Transverse colon (tissue), 4 donors: ENCODE data around the gene MIDN. TPM values are rescaled to one million over a fixed set of nuclear protein-coding genes. Genes with fewer than 3 reads are reported as not detected.
A peak's percentile ranks its signal among the peaks of the same experiment; 100 is the strongest.

ENCODE experiments used
- DNase-seq: peaks from one replicate; pipeline ENCODE4 v3.0.0-alpha.2; 2019
- H3K27ac ChIP-seq, 4 donors: fragments of 200-600 bp; sonication (generic); 2 replicates each; pipeline ENCODE4 v1.5.1; 2016 to 2018; ENCODE audit warnings: inconsistent platforms in 4 of 4
- H3K27me3 ChIP-seq: fragments of 200-600 bp; sonication (generic); 2 replicates; pipeline ENCODE4 v1.5.1; 2017; ENCODE audit warnings: inconsistent platforms
- H3K36me3 ChIP-seq, 4 donors: fragments of 200-600 bp; sonication (generic); 2 replicates each; pipeline ENCODE4 v1.5.1; 2017 to 2019; ENCODE audit warnings: inconsistent platforms in 4 of 4
- H3K4me1 ChIP-seq, 4 donors: fragments of 200-600 bp; sonication (generic); 2 replicates each; pipeline ENCODE4 v1.5.1; 2017 to 2020; ENCODE audit warnings: inconsistent platforms in 4 of 4
- H3K4me3 ChIP-seq, 4 donors: fragments of 200-600 bp; sonication (generic); 1 replicate in 1 of 4; 2 replicates in 3 of 4; pipeline versions ENCODE4 v1.5.1 to v1.6.1; 2017 to 2019; ENCODE audit warnings: inconsistent platforms in 4 of 4
- H3K9me3 ChIP-seq, 2 donors: fragments of 200-600 bp; sonication (generic); 2 replicates each; pipeline ENCODE4 v1.5.1; 2017 to 2019; ENCODE audit warnings: inconsistent platforms in 2 of 2
- CTCF ChIP-seq, 5 experiments: fragments of 200-600 bp in 3 of 5; fragments of 450-650 bp in 2 of 5; sonication (generic) in 3 of 5; IDR thresholded peaks; 1 replicate in 2 of 5; 2 replicates in 3 of 5; pipeline ENCODE4 v1.5.1; 2016 to 2017; ENCODE audit warnings: antibody characterized with exemption in 5 of 5, inconsistent platforms in 3 of 5, mild to moderate bottlenecking in 2 of 5, moderate library complexity in 1 of 5
- EP300 ChIP-seq: sonication (generic); formaldehyde crosslinking; IDR thresholded peaks from one replicate; pipeline ENCODE4 v1.6.1; 2017; ENCODE audit warnings: antibody characterized with exemption, low read depth
- POLR2A ChIP-seq: fragments of 450-650 bp; IDR thresholded peaks from one replicate; pipeline ENCODE4 v1.6.1; 2016; ENCODE audit warnings: antibody characterized with exemption, mild to moderate bottlenecking, moderate library complexity
- POLR2AphosphoS5 ChIP-seq, 3 donors: sonication (generic); formaldehyde crosslinking; IDR thresholded peaks; one replicate each; pipeline ENCODE4 v1.6.1; 2016; ENCODE audit warnings: antibody characterized with exemption in 3 of 3
- WGBS, 2 donors: methylation state at CpG; one replicate each; pipeline ENCODE4 v1.1.5; 2018; ENCODE audit warnings: low coverage in 1 of 2; 5-methylcytosine and 5-hydroxymethylcytosine counted together
- in situ Hi-C, 4 donors: fragments of 200-750 bp; cut with MboI; loops; one replicate each; pipeline versions ENCODE4 v1.15.0 to v1.15.1; 2017; ENCODE audit warnings: low sequenced_read_pairs in 3 of 4, low pct_ligation_motif_present in 1 of 4, low pct_unique_long_range_greater_than_20kb in 1 of 4
- intact Hi-C: fragments of 100-400 bp; cut with DNase I; formaldehyde crosslinking; loops from one replicate; pipeline ENCODE4 v1.15.1; 2023; ENCODE audit warnings: low total_unique reads
- total RNA-seq, 4 donors: library from RNA; depleted of rRNA; stranded (reverse); fragments of >200 nt; gene quantifications; one replicate each; pipeline ENCODE4 v1.1.0, GENCODE V29; 2016

Gene MIDN
- total RNA-seq, 4 donors from 2014 or later = 89.4 to 379 (median 116) TPM

GRCh38 chr19:1260749-1261537 is 12.6 kb downstream of the MIDN start:
- H3K9me3 ChIP-seq = no peaks in the 10 kb centered on the region
- in situ Hi-C loops = no loop called here
- WGBS, 2 donors = 0 to 2% methylated on average over 14 to 37 of the region's 83 CpGs

GRCh38 chr19:1261538-1261797 is 13.1 kb downstream of the MIDN start:
- 7 to 17% methylated on average over 3 to 14 of the region's 14 CpGs for WGBS, 2 donors

More at GRCh38 chr19:1260749-1261537, 12.6 kb downstream of the MIDN start:
- peak overlapping the region; percentile 98 to 100 (median 98) for H3K27ac ChIP-seq
- H3K36me3 ChIP-seq = peaks cover 0 to 16% (median 5%) of the 10 kb centered on the region in 4 donors
- intact Hi-C loops = no loop called here
- peak; percentile 98 for DNase-seq
- H3K27me3 ChIP-seq = no peaks in the 10 kb centered on the region
- H3K4me1 ChIP-seq = peaks cover 57 to 79% (median 73%) of the 10 kb centered on the region in 4 donors
- TF ChIP-seq EP300 (no peak), POLR2A (peak; percentile 79), POLR2AphosphoS5 (IDR thresholded peaks at IDR 0.05) (peak; percentile 86 to 92 (median 88)), CTCF (IDR thresholded peaks at IDR 0.05) (no peak)
- peak overlapping the region; percentile 55 to 72 (median 61) for H3K4me3 ChIP-seq

GRCh38 chr19:1261798-1262622 is 13.6 kb downstream of the MIDN start:
- peaks cover 60 to 81% (median 77%) of the 10 kb centered on the region in 4 donors for H3K4me1 ChIP-seq
- in situ Hi-C loops (no loop called here), intact Hi-C loops (no loop called here)
- TF ChIP-seq EP300 (peak; percentile 90), POLR2AphosphoS5 (IDR thresholded peaks at IDR 0.05) (peak; percentile 10 to 81 (median 74)), POLR2A (peak; percentile 89), CTCF (IDR thresholded peaks at IDR 0.05) (no peak)
- peak overlapping the region in 3 of 4 donors; percentile 55 to 61 (median 61) for H3K4me3 ChIP-seq
- H3K36me3 ChIP-seq = peaks cover 0 to 7% (median 1%) of the 10 kb centered on the region in 4 donors
- no peaks in the 10 kb centered on the region for H3K27me3 ChIP-seq
- WGBS, 2 donors = 31% methylated on average over 19 of the region's 28 CpGs; no CpG with 5 or more reads in 1 of the 2 donors
- peak overlapping the region; percentile 98 to 100 (median 98) for H3K27ac ChIP-seq
- H3K9me3 ChIP-seq = no peaks in the 10 kb centered on the region
- peak; percentile 94 for DNase-seq

More at GRCh38 chr19:1261538-1261797, 13.1 kb downstream of the MIDN start:
- H3K27me3 ChIP-seq = no peaks in the 10 kb centered on the region
- peaks cover 59 to 82% (median 77%) of the 10 kb centered on the region in 4 donors for H3K4me1 ChIP-seq
- peaks cover 0 to 12% (median 4%) of the 10 kb centered on the region in 4 donors for H3K36me3 ChIP-seq
- intact Hi-C loops = no loop called here
- H3K9me3 ChIP-seq = no peaks in the 10 kb centered on the region
- peak overlapping the region; percentile 98 to 100 (median 98) for H3K27ac ChIP-seq
- no peak for DNase-seq
- TF ChIP-seq EP300 (no peak), POLR2A (no peak), CTCF (IDR thresholded peaks at IDR 0.05) (peak in 3 of 5 experiments; percentile 26 to 65 (median 54))
- peak overlapping the region; percentile 55 to 72 (median 61) for H3K4me3 ChIP-seq
- in situ Hi-C loops = no loop called here

GRCh38 chr19:1262623-1263123 is 14.3 kb downstream of the MIDN start:
- TF ChIP-seq CTCF (IDR thresholded peaks at IDR 0.05) (no peak), POLR2A (no peak), POLR2AphosphoS5 (IDR thresholded peaks at IDR 0.05) (no peak), EP300 (no peak)
- peaks cover 0 to 3% (median 0%) of the 10 kb centered on the region in 4 donors for H3K36me3 ChIP-seq
- H3K4me1 ChIP-seq = peaks cover 66 to 84% (median 79%) of the 10 kb centered on the region in 4 donors
- peak; percentile 25 for DNase-seq
- intact Hi-C loops (no loop called here), in situ Hi-C loops (no loop called here)
- no peaks in the 10 kb centered on the region for H3K9me3 ChIP-seq
- 26 to 40% methylated on average over 1 to 14 of the region's 21 CpGs for WGBS, 2 donors
- no peaks in the 10 kb centered on the region for H3K27me3 ChIP-seq
- H3K4me3 ChIP-seq = peak overlapping the region in 2 of 4 donors; percentile 19 to 61
- peak overlapping the region; percentile 98 to 100 (median 98) for H3K27ac ChIP-seq
